IMR-90 (cell line): ENCODE data around the gene NPR3. TPM values are rescaled to one million over a fixed set of nuclear protein-coding genes. Genes with fewer than 3 reads are reported as not detected.

Experiments used
- ATAC-seq: fragments of 200-7000 bp; cut with Tn5 transposase; 2 replicates; pipeline ENCODE4 v1.9.1; 2020; ENCODE audit warnings: low read depth, mild to moderate bottlenecking, moderate library complexity
- BruUV-seq: library from RNA; stranded (reverse); fragments of 400-500 nt; replicated peaks from 2 replicates; lab custom pipeline; 2021; lab: Mats Ljungman, UMichigan
- CTCF ChIA-PET: fragments of 300-600 bp; formaldehyde crosslinking; extraction: SDS; loops from one replicate; lab custom pipeline; 2021; ENCODE audit warnings: antibody characterized with exemption; lab: Yijun Ruan, JAX
- POLR2A ChIA-PET: fragments of 300-600 bp; sonication (Branson Sonifier 250); formaldehyde crosslinking; loops from one replicate; lab custom pipeline; 2022; ENCODE audit warnings: antibody characterized with exemption; ENCODE audit not compliant: unreplicated experiment; lab: Charles Lee
- DNase-seq: peaks from one replicate; pipeline ENCODE4 v3.0.0; 2013
- H2AFZ ChIP-seq: replicated peaks from 2 replicates; pipeline ENCODE3; 2013; ENCODE audit warnings: low read length, mild to moderate bottlenecking; ENCODE audit not compliant: poor library complexity
- H2AK5ac ChIP-seq: 2 replicates; pipeline ENCODE4 v1.6.1; 2013; ENCODE audit warnings: low read depth, low read length, inconsistent platforms
- H2AK9ac ChIP-seq: replicated peaks from 2 replicates; pipeline ENCODE3; 2013; ENCODE audit warnings: mild to moderate bottlenecking, low read depth, low read length, moderate library complexity; ENCODE audit not compliant: poor library complexity
- H2BK120ac ChIP-seq: 2 replicates; pipeline ENCODE4 v1.6.1; 2013; ENCODE audit warnings: low read depth, low read length, inconsistent platforms
- H2BK15ac ChIP-seq: 3 replicates; pipeline ENCODE4 v1.6.1; 2013; ENCODE audit warnings: low read depth, low read length, inconsistent platforms
- H2BK20ac ChIP-seq: 2 replicates; pipeline ENCODE4 v1.6.1; 2013; ENCODE audit warnings: low read depth, mild to moderate bottlenecking, inconsistent platforms, low read length, moderate library complexity
- H2BK5ac ChIP-seq: 2 replicates; pipeline ENCODE4 v1.6.1; 2013; ENCODE audit warnings: mild to moderate bottlenecking, low read depth, low read length, inconsistent platforms; ENCODE audit not compliant: poor library complexity, severe bottlenecking
- H3K14ac ChIP-seq: replicated peaks from 2 replicates; pipeline ENCODE4 v1.6.1; 2013; ENCODE audit warnings: low read depth, low read length, inconsistent platforms
- H3K18ac ChIP-seq: 2 replicates; pipeline ENCODE4 v1.6.1; 2013; ENCODE audit warnings: low read depth, low read length, control low read depth
- H3K23ac ChIP-seq: 2 replicates; pipeline ENCODE4 v1.6.1; 2013; ENCODE audit warnings: low read depth, low read length, inconsistent platforms
- H3K27ac ChIP-seq: 2 replicates; pipeline ENCODE4 v1.5.1; 2013; ENCODE audit warnings: mild to moderate bottlenecking, control low read depth, low read length; ENCODE audit not compliant: insufficient read depth
- H3K27me3 ChIP-seq: 2 replicates; pipeline ENCODE4 v1.6.1; 2013; ENCODE audit warnings: low read length; ENCODE audit not compliant: control insufficient read depth, insufficient read depth
- H3K36me3 ChIP-seq: 2 replicates; pipeline ENCODE4 v1.6.1; 2013; ENCODE audit warnings: low read length, mixed read lengths; ENCODE audit not compliant: control insufficient read depth, insufficient read depth
- H3K4ac ChIP-seq: 2 replicates; pipeline ENCODE4 v1.6.1; 2013; ENCODE audit warnings: low read depth, low read length, inconsistent platforms
- H3K4me1 ChIP-seq: 2 replicates; pipeline ENCODE4 v1.6.1; 2013; ENCODE audit warnings: low read length, mixed read lengths; ENCODE audit not compliant: control insufficient read depth, insufficient read depth
- H3K4me2 ChIP-seq: 2 replicates; pipeline ENCODE4 v1.6.1; 2013; ENCODE audit warnings: low read depth, mild to moderate bottlenecking, control low read depth, low read length, moderate library complexity
- H3K4me3 ChIP-seq: 2 replicates; pipeline ENCODE4 v1.5.1; 2013; ENCODE audit warnings: low read depth, mild to moderate bottlenecking, control low read depth, low read length, moderate library complexity; ENCODE audit not compliant: insufficient read depth
- H3K56ac ChIP-seq: 2 replicates; pipeline ENCODE4 v1.6.1; 2013; ENCODE audit warnings: low read length, inconsistent platforms; ENCODE audit not compliant: insufficient read depth; ENCODE audit errors: extremely low read depth
- H3K79me1 ChIP-seq, 2 experiments: 2 replicates each; pipeline ENCODE4 v1.6.1; 2013; ENCODE audit warnings: low read length in 2 of 2, inconsistent platforms in 1 of 2, low read depth in 1 of 2
- H3K9ac ChIP-seq: 2 replicates; pipeline ENCODE4 v1.6.1; 2013; ENCODE audit warnings: low read depth, low read length, control low read depth
- H3K9me1 ChIP-seq: 2 replicates; pipeline ENCODE4 v1.6.1; 2013; ENCODE audit warnings: low read length, inconsistent platforms; ENCODE audit not compliant: insufficient read depth
- H3K9me3 ChIP-seq: 2 replicates; pipeline ENCODE4 v1.6.1; 2013; ENCODE audit warnings: low read length; ENCODE audit not compliant: control insufficient read depth, insufficient read depth
- H4K20me1 ChIP-seq: 2 replicates; pipeline ENCODE4 v1.6.1; 2013; ENCODE audit warnings: low read length, inconsistent platforms; ENCODE audit not compliant: insufficient read depth
- H4K5ac ChIP-seq: 2 replicates; pipeline ENCODE4 v1.6.1; 2013; ENCODE audit warnings: mild to moderate bottlenecking, low read depth, low read length, control low read depth
- H4K8ac ChIP-seq, 2 experiments: 2 replicates each; pipeline ENCODE4 v1.6.1; 2013; ENCODE audit warnings: low read depth in 2 of 2, low read length in 2 of 2, control low read depth in 1 of 2, inconsistent platforms in 1 of 2
- H4K91ac ChIP-seq: 2 replicates; pipeline ENCODE4 v1.6.1; 2013; ENCODE audit warnings: low read depth, low read length, inconsistent platforms; ENCODE audit not compliant: insufficient read depth
- MXI1 ChIP-seq: IDR thresholded peaks from 2 replicates; pipeline ENCODE4 v1.6.1; 2012; ENCODE audit warnings: low read depth, mild to moderate bottlenecking, low read length, moderate library complexity, borderline replicate concordance
- NFE2L2 ChIP-seq: fragments of 150-350 bp; IDR thresholded peaks from 2 replicates; pipeline ENCODE4 v1.6.1; 2016; ENCODE audit warnings: low read depth, mild to moderate bottlenecking, low read length
- POLR2A ChIP-seq: IDR thresholded peaks from 2 replicates; pipeline ENCODE4 v1.6.1; 2012; ENCODE audit warnings: mild to moderate bottlenecking, low read depth, low read length
- SMC3 ChIP-seq: fragments of 150-350 bp; IDR thresholded peaks from 2 replicates; pipeline ENCODE4 v1.6.1; 2016; ENCODE audit warnings: low read depth, mild to moderate bottlenecking, antibody characterized with exemption, low read length, moderate library complexity
- WGBS, 2 experiments: methylation state at CpG; one replicate each; pipeline versions ENCODE4 v1.1.5 to v1.1.7; 2013; ENCODE audit warnings: missing lambda C conversion rate in 2 of 2; ENCODE audit not compliant: insufficient read length in 1 of 2; ENCODE audit errors: extremely low coverage in 2 of 2; 5-methylcytosine and 5-hydroxymethylcytosine counted together
- dilution Hi-C: fragments of 300-500 bp; cut with HindIII; formaldehyde crosslinking; loops from one replicate; pipeline ENCODE4 v1.14.3; 2018; ENCODE audit warnings: low sequenced_read_pairs; ENCODE audit not compliant: unreplicated experiment
- in situ Hi-C: fragments of 300-500 bp; cut with MboI; formaldehyde crosslinking; loops from 3 replicates; pipeline ENCODE4 v1.14.3; 2019; ENCODE audit warnings: low sequenced_read_pairs, inconsistent platforms, mixed read lengths
- intact Hi-C: fragments of 100-400 bp; cut with micrococcal nuclease; formaldehyde crosslinking; loops from 2 replicates; pipeline ENCODE4 v1.10.0; 2022
- polyA plus RNA-seq, 3 experiments: library from polyadenylated mRNA; depleted of rRNA; stranded (reverse); fragments of >200 nt; gene quantifications; 2 replicates each; pipeline ENCODE4 v1.2.3, GENCODE V29; 2012; ENCODE audit warnings: low replicate concordance in 1 of 3
- total RNA-seq: library from RNA; depleted of rRNA; stranded (reverse); fragments of >200 nt; gene quantifications from 2 replicates; pipeline ENCODE4 v1.2.3, GENCODE V29; 2012

Gene NPR3
- total and polyA plus RNA-seq, 2 of the 4 experiments (the other 2 are of a cell fraction), result 24.6 to 88.2 TPM

GRCh38 chr5:32771037-32771436 lies 59.9 kb downstream of the NPR3 start:
- in situ Hi-C loops (no loop called here), dilution Hi-C loops (no loop called here), intact Hi-C loops (no loop called here)
- Histone ChIP-seq H2BK15ac (peak overlapping the region; percentile 10; the same call in 1 of the 3 replicates), H2BK5ac (no peak overlapping the region), H3K9me1 (peaks cover 17% of the 10 kb centered on the region), H3K9me3 (no peaks in the 10 kb centered on the region), H3K4me2 (no peak overlapping the region), H3K56ac (no peak overlapping the region), H2BK120ac (0 out of 2 replicates have a peak overlapping the region, but pooled peaks have one; percentile 30), H4K91ac (no peak overlapping the region; the same call in 1 of the 2 replicates), H3K14ac (no peak overlapping the region), H3K4me1 (peaks cover 15% of the 10 kb centered on the region), H3K36me3 (peaks cover 23% of the 10 kb centered on the region), H4K8ac (no peak overlapping the region), H3K23ac (no peak overlapping the region), H2BK20ac (no peak overlapping the region), H3K27ac (no peak overlapping the region), H2AFZ (no peak overlapping the region), H4K20me1 (no peaks in the 10 kb centered on the region), H3K4me3 (no peak overlapping the region), H3K27me3 (no peaks in the 10 kb centered on the region), H2AK5ac (no peak overlapping the region; the same call in 1 of the 2 replicates), H2AK9ac (no peak overlapping the region), H3K4ac (no peak overlapping the region), H3K18ac (no peak overlapping the region), H3K79me1 (peaks cover 6 to 17% of the 10 kb centered on the region in 2 experiments; a peak in 3 of 4 replicates), H4K5ac (no peak overlapping the region), H3K9ac (no peak overlapping the region)
- WGBS, 2 experiments, result no CpG with 5 or more reads among the region's 9 CpGs
- POLR2A ChIA-PET, result no interaction called here
- DNase-seq (no peak), ATAC-seq (no peak)
- CTCF ChIA-PET, result interaction anchor here (0.6 kb wide), 2 partner anchors 25 to 1690 kb away, joined by 3 to 5 read pairs; no protein-coding TSS in a partner anchor
- TF ChIP-seq SMC3, result no peak
- no peak for TF ChIP-seq MXI1
- no peak for TF ChIP-seq NFE2L2
- TF ChIP-seq POLR2A, result no peak
- BruUV-seq, result no TSS peak
